Fibroblast of villous mesenchyme (primary cell): ENCODE results near the gene ARMH3. TPM values are rescaled to one million over a fixed set of nuclear protein-coding genes. Genes with fewer than 3 reads are reported as not detected.
A peak's percentile ranks its signal among the peaks of the same experiment; 100 is the strongest.
"Not testable (repeated sequence)": the region's sequence is repeated elsewhere in the genome, so short reads cannot be mapped to it uniquely, and the experiment has no call there.

ENCODE experiments used
- DNase-seq: peaks from one replicate; pipeline ENCODE4 v3.0.0-alpha.2; 2010; ENCODE audit warnings: low read depth
- H3K4me3 ChIP-seq: 2 replicates; pipeline ENCODE4 v1.5.1; 2011; ENCODE audit warnings: low read depth, mild to moderate bottlenecking, low read length
- CTCF ChIP-seq: IDR thresholded peaks from 2 replicates; pipeline ENCODE4 v1.5.1; 2012; ENCODE audit warnings: low read depth, mild to moderate bottlenecking, low read length; ENCODE audit not compliant: insufficient read depth
- total RNA-seq: library from RNA; depleted of rRNA; stranded (reverse); fragments of >200 nt; gene quantifications from 2 replicates; pipeline ENCODE4 v1.2.3, GENCODE V29; 2012

ARMH3 gene
- total RNA-seq, 1 donor, result 10.4 TPM

DNA sequence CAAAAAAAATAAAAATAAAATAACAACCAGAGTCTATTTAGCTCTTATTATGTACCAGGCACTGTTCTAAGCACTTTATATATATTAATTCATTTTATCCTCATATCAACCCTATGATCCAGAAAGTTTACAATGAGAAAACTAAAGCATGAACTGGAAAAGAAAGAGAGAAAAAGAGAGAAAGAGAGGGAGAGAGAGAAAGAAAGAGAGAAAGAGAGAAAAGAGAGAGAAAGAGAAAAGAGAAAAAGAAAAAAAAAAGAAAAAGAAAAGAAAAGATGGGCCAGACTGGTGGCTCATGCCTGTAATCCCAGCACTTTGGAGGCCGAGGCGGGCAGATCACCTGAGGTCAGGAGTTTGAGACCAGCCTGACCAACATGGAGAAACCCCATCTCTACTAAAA, 9.9 kb downstream of the ARMH3 start:
- no peak for DNase-seq
- no peak overlapping the region for H3K4me3 ChIP-seq
- TF ChIP-seq CTCF, result no peak

DNA sequence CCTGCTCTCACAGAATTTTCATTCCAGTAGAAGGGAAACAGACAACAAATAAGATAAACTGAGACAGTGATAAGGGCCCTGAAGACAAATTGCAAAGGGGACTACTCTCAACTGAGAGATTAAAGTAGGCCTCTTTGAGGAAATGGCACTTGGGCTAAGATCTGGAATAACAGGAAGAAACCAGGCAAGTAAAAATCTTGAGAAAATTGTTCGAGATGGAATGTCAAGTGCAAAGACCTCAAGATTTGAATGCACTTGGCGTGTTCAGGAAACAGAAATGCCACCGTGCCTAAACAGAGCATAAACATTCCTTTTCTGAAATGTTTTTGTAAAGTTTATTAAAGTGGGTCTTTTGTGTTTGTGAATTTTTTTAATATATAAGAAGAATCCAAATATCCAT, 10.7 kb downstream of the ARMH3 start:
- TF ChIP-seq CTCF, result no peak
- no peak for DNase-seq
- no peak overlapping the region for H3K4me3 ChIP-seq

GRCh38 chr10:102040305-102041050, 15.5 kb downstream of the ARMH3 start:
- no peak for TF ChIP-seq CTCF
- no peak overlapping the region for H3K4me3 ChIP-seq
- DNase-seq, result peak; percentile 19

DNA sequence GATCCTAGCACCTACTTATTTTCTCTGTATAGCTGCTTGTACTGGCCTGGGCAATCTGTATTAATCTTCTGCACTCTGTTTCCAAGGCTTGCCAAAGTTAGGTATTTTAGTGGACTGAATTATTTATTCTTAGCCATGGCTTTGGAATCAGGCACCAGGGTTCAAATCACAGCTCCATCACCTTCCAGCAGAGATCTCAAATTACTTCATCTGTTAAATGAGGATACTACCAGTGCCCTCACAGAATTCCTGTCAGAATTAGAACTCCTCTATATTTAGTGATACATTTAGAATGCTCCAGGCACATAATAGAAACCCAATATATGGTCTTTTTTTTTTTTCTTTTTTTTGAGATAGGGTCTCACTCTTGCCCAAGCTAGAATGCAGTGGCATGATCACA, 17.6 kb downstream of the ARMH3 start:
- no peak overlapping the region for H3K4me3 ChIP-seq
- no peak for DNase-seq
- no peak for TF ChIP-seq CTCF

DNA sequence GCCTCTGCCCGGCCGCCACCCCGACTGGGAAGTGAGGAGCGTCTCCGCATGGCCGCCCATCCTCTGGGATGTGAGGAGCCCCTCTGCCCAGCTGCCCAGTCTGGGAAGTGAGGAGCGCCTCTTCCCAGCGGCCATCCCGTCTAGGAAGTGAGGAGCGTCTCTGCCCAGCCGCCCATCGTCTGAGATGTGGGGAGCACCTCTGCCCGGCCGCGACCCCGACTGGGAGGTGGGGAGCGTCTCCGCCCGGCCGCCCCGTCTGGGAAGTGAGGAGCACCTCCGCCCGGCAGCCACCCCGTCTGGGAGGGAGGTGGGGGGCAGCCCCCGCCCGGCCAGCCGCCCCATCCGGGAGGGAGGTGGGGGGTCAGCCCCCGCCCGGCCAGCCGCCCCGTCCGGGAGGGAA, 20.2 kb downstream of the ARMH3 start:
- DNase-seq, H3K4me3 ChIP-seq: not testable (repeated sequence)

GRCh38 chr10:102033787-102034186, 22.2 kb downstream of the ARMH3 start:
- no peak for DNase-seq

DNA sequence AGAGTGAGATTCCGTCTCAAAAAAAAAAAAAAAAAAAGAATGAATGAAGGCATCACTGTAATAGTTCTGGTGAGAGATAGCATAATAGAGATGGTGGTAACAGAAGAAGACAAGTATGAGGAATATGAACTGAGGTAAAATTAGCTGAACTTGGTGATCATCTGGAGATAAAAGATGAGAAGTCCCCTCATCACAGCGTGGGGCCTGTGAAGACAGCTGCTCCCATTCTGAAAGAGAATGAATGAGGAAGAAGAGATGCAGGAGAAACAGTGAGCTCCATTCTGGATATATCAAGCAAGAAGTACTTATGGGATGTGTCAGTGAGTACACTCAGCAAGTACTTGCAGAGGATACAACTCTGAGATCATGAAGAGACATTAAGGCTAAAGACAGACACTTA, 28.7 kb downstream of the ARMH3 start:
- DNase-seq, result no peak
- TF ChIP-seq CTCF, result no peak

More at GRCh38 chr10:102033787-102034186, 22.2 kb downstream of the ARMH3 start:
- no peak overlapping the region for H3K4me3 ChIP-seq
- no peak for TF ChIP-seq CTCF

More for the DNA sequence above, 28.7 kb downstream of the ARMH3 start:
- H3K4me3 ChIP-seq, result no peak overlapping the region
